Lung (tissue), 12 donors: ENCODE results near the gene NDUFA3. TPM values are rescaled to one million over a fixed set of nuclear protein-coding genes. Genes with fewer than 3 reads are reported as not detected.

Experiments
- ATAC-seq: fragments of 200-7000 bp; cut with Tn5 transposase; one replicate; pipeline ENCODE4 v1.9.1; 2020; ENCODE audit warnings: moderate number of reproducible peaks; ENCODE audit not compliant: insufficient read depth, low FRiP score
- DNase-seq, 3 donors: peaks; one replicate each; pipeline ENCODE4 v3.0.0-alpha.2; 2013 to 2017
- H3K27ac ChIP-seq, 2 donors: one replicate each; pipeline ENCODE4 v1.5.1; 2013; ENCODE audit warnings: mild to moderate bottlenecking in 2 of 2, moderate library complexity in 2 of 2, control low read depth in 1 of 2, inconsistent platforms in 1 of 2, low read depth in 1 of 2, low read length in 1 of 2
- H3K27me3 ChIP-seq, 3 donors: one replicate each; pipeline ENCODE4 v1.5.1; 2013; ENCODE audit warnings: low read length in 2 of 3; ENCODE audit not compliant: control insufficient read depth in 3 of 3, insufficient read depth in 3 of 3
- H3K36me3 ChIP-seq, 4 donors: one replicate each; pipeline ENCODE4 v1.5.1; 2013; ENCODE audit warnings: low read length in 4 of 4, mild to moderate bottlenecking in 1 of 4, moderate library complexity in 1 of 4; ENCODE audit not compliant: control insufficient read depth in 4 of 4, insufficient read depth in 4 of 4
- H3K4me1 ChIP-seq, 5 donors: one replicate each; pipeline ENCODE4 v1.5.1; 2013; ENCODE audit warnings: low read length in 5 of 5, mild to moderate bottlenecking in 2 of 5, moderate library complexity in 1 of 5; ENCODE audit not compliant: control insufficient read depth in 5 of 5, insufficient read depth in 5 of 5
- H3K4me3 ChIP-seq: one replicate; pipeline ENCODE4 v1.5.1; 2013; ENCODE audit warnings: mild to moderate bottlenecking, control low read depth, moderate library complexity
- H3K9ac ChIP-seq, 2 donors: one replicate each; pipeline ENCODE4 v1.5.1; 2013; ENCODE audit warnings: low read length in 2 of 2, control low read depth in 1 of 2; ENCODE audit not compliant: insufficient read depth in 1 of 2
- H3K9me3 ChIP-seq, 4 donors: one replicate each; pipeline ENCODE4 v1.5.1; 2013; ENCODE audit warnings: low read length in 3 of 4, mild to moderate bottlenecking in 1 of 4, moderate library complexity in 1 of 4; ENCODE audit not compliant: control insufficient read depth in 4 of 4, insufficient read depth in 3 of 4
- WGBS, 2 donors: extraction: QIAGEN DNeasy Blood & Tissue Kit; methylation state at CpG; one replicate each; pipeline ENCODE4 v1.1.7; 2013; 5-methylcytosine and 5-hydroxymethylcytosine counted together
- polyA plus RNA-seq, 2 donors: library from polyadenylated mRNA; stranded (reverse); fragments of 200-250 nt; gene quantifications; one replicate each; pipeline ENCODE4 v1.2.1, GENCODE V29; 2013
- total RNA-seq, 2 donors: library from RNA; depleted of rRNA in 1 of 2; stranded (reverse); fragments of >200 nt in 1 of 2; gene quantifications; one replicate each; pipeline ENCODE4 v1.2.1, GENCODE V29; 2014 to 2021
- TF ChIP-seq, protein P1 (sequence below): IDR thresholded peaks from 2 replicates; pipeline ENCODE4 v1.5.1; 2012; ENCODE audit warnings: mild to moderate bottlenecking; ENCODE audit errors: control extremely low read depth, extremely low read depth
- donor health status: control.
- donor health status: control.
- donor health status: Bipolar disorder and iron deficiency.
- donor health status: healthy.
- donor health status: DM: yes; HTN: yes; CAD: no.

Gene NDUFA3
- total and polyA plus RNA-seq, 4 donors = 12.8 to 548 (median 116) TPM

DNA sequence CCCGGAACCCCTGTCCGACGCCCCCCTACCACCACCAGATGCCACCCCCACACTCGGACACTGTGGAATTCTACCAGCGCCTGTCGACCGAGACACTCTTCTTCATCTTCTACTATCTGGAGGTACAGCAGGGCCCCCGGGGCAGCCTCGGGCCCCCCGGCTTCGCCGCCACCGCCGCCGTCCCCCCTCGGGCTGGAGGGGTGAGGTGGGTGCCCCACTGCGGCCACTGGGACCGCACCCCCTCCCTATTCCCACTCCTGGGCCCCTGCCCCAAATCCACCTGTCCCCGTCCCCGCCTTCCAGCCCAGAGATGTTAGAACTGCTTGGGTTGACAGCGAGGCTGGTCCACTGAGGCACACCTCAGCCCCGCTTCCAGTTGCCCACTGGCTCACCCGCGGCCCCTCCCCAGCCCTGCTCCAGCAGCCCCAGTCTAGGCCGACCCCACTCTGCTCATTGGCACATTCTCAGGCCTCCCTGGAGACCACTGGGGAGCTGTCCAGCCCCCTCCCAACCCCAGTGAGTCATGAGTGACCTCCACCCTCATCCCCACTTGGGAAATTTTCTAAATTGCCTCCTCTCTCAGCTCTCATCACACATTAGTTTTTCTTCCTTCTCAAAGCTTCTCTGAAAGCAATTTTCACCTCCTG is 50.3 kb downstream of the NDUFA3 start:
- no peak overlapping the region for H3K9ac ChIP-seq
- no peaks in the 10 kb centered on the region for H3K4me1 ChIP-seq
- DNase-seq = no peak
- no peak for ATAC-seq
- H3K36me3 ChIP-seq = peaks cover 14 to 86% (median 29%) of the 10 kb centered on the region in 4 donors
- H3K9me3 ChIP-seq = no peaks in the 10 kb centered on the region
- TF ChIP-seq, protein P1, sequence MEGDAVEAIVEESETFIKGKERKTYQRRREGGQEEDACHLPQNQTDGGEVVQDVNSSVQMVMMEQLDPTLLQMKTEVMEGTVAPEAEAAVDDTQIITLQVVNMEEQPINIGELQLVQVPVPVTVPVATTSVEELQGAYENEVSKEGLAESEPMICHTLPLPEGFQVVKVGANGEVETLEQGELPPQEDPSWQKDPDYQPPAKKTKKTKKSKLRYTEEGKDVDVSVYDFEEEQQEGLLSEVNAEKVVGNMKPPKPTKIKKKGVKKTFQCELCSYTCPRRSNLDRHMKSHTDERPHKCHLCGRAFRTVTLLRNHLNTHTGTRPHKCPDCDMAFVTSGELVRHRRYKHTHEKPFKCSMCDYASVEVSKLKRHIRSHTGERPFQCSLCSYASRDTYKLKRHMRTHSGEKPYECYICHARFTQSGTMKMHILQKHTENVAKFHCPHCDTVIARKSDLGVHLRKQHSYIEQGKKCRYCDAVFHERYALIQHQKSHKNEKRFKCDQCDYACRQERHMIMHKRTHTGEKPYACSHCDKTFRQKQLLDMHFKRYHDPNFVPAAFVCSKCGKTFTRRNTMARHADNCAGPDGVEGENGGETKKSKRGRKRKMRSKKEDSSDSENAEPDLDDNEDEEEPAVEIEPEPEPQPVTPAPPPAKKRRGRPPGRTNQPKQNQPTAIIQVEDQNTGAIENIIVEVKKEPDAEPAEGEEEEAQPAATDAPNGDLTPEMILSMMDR = no peak
- no peak overlapping the region for H3K27ac ChIP-seq
- 95% methylated on average over 25 of the region's 25 CpGs for WGBS, 2 donors
- no peaks in the 10 kb centered on the region for H3K27me3 ChIP-seq
- H3K4me3 ChIP-seq = no peak overlapping the region

DNA sequence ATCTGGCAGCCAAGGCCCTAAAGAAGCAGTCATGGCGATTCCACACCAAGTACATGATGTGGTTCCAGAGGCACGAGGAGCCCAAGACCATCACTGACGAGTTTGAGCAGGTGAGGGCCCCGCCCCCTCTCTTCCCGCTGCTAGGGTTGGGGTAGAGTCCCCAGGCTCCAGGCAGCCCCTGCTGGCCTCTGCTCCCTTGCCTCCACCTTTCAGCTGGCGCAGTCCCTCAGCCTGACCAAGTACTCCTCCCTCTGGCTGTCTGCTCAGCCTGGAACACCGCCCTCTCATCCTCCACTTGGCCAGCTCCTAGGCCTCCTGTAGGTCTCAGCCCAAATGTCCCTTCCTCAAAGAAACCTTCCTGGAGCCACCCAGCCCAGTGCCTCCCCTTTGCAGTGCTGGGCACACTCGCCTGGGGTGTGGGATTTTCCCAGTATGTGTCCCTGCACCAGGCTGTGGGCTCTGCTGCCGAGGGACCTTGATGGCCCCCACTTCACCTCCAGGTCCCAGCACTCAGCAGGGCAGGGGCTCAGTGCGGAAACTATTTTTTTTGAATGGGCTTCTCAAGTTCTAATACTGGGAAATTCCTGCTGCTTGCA is 51.2 kb downstream of the NDUFA3 start:
- H3K27ac ChIP-seq = no peak overlapping the region
- H3K9ac ChIP-seq = no peak overlapping the region
- 83 to 84% methylated on average over 10 of the region's 10 CpGs for WGBS, 2 donors
- DNase-seq (no peak), ATAC-seq (no peak)
- no peak overlapping the region for H3K4me3 ChIP-seq
- no peaks in the 10 kb centered on the region for H3K27me3 ChIP-seq
- H3K4me1 ChIP-seq = peaks cover 2 to 6% (median 4%) of the 10 kb centered on the region in 5 donors
- TF ChIP-seq, protein P1 = no peak
- H3K36me3 ChIP-seq = peaks cover 14 to 79% (median 28%) of the 10 kb centered on the region in 4 donors
- H3K9me3 ChIP-seq = no peaks in the 10 kb centered on the region

DNA sequence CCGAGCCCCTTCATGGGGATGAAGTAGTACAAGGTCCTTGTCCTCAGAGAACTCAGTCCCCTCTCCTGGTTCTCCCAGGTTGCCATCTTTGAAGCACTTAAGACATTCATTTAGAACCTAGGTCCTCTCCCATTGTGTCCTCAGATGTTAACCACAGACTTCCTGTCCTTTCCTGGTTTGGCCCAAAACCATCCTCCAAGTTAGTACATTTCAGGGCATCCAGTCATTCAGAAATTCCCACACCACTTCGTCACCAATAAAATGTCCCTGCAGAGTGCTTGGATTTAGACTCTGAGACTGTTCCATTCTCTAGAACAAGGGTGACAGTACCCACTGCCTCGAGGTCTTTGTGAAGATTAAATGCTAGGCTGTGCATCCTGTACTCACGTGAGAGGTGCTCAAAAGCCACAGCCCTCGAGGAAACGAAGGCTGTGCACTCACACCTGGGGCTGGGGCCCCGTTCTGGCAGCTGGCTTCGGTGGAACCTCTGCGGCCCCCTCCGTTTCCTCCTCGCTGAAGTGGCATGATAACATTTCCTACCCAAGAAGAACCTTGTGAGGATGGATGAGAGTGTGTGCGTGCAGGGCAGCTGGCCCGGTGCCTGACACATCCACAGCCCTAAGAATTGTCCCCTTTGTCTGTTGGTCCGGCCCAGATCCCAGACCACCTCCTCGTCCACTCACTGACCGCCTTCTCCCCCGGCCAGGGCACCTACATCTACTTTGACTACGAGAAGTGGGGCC is 52.1 kb downstream of the NDUFA3 start:
- no peak for ATAC-seq

More for the DNA sequence above, 52.1 kb downstream of the NDUFA3 start:
- Histone ChIP-seq H3K4me1 (peaks cover 4 to 8% (median 7%) of the 10 kb centered on the region in 5 donors), H3K9me3 (no peaks in the 10 kb centered on the region), H3K9ac (no peak overlapping the region), H3K27me3 (no peaks in the 10 kb centered on the region), H3K36me3 (peaks cover 14 to 70% (median 25%) of the 10 kb centered on the region in 4 donors), H3K27ac (no peak overlapping the region), H3K4me3 (no peak overlapping the region)
- 59 to 64% methylated on average over 18 of the region's 18 CpGs for WGBS, 2 donors
- DNase-seq = no peak
- TF ChIP-seq, protein P1 = no peak
